ENCODE measurements around the gene RAPGEF4.

RAPGEF4 gene

GRCh38 chr2:172833898-172834297 lies 98.3 kb downstream of the RAPGEF4 start:
- DNase-seq: no peak

- no peak for DNase-seq
These were observed 99.2 kb downstream of the RAPGEF4 start for GRCh38 chr2:172834881-172835280.

- DNase-seq: peak in 1 of 2 donors; percentile 1
These were observed 100.7 kb downstream of the RAPGEF4 start for GRCh38 chr2:172836347-172836821.

DNA sequence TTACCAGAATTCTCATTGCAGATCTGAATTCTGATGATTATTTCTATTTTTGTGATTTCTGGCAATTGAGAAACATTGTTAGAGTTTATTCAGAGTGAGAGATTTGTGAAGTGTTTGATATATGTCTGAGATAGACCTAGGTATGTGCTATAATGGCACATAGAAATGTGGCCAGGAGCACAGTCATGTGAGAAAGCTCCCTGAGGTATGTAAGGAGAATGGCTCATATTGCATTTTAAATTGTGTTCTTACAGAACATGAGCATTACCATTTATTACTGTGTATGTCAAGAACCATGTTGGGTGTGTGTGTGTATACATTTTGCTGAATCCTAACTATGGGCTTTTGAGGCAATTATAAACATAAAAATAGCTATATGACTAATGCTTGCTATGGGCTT lies 101.2 kb downstream of the RAPGEF4 start:
- no peak for DNase-seq

DNA sequence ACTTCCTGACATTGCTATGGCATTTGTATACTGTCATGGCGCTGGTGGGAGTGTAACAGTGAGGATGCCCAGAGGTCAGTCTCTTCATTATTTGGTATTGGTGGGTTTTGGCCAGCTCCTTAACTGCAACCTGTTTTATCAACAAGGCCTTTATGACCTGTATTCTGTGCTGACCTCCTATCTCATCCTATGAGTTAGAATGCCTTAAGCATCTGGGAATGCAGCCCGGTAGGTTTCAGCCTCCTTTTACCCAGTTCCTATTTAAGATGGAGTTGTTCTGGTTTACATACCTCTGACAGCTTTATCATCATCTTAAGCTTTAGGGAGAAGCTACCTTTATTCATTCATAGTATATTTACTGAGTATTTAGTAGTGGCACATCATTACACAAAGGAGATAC lies 103.8 kb downstream of the RAPGEF4 start:
- no peak for DNase-seq

GRCh38 chr2:172842511-172843265 lies 107.0 kb downstream of the RAPGEF4 start:
- no peak for DNase-seq

GRCh38 chr2:172843266-172843582 lies 107.6 kb downstream of the RAPGEF4 start:
- no peak for DNase-seq

DNA sequence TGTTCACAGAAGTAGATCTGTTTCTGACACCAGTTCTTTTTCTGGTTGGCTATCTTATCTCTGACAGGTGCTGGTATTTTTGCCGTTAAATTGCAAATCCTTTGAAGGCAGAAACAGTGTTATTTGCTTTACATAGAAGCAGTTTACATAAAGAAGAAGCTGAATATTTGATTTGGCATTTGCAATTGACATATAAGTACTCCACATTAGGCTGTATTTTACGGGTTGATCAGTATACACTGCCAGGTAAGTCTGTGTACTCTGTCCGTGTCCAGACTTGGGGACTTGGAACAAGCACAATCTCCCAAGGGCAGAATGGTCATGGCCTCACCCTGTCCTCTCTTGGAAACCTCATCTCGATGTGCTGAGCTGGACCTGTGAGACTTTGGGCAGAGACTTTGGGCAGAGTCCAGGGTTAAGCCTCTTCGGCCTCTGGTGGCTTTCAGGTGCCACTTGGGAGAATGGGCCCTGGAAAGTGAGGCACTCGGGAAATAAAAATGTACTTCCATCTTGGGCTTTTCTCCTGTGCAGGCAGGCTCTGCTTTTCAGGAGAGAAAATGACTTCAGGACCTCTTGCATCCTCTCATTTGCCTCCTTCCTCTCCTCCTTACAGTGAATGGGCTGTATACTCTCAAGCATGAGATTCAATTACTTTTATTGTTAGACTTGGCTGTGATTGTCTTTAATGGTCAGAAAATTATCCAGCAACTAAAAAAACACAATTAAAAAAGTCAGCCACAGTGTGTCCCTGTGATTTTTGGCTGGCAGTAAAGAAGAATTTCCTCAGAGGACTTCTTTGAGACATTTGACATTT lies 108.5 kb downstream of the RAPGEF4 start:
- no peak for DNase-seq

- no peak for DNase-seq
These were observed 109.5 kb downstream of the RAPGEF4 start for GRCh38 chr2:172845028-172845630.

- no peak for DNase-seq
These were observed 110.9 kb downstream of the RAPGEF4 start for GRCh38 chr2:172846551-172846950.

- DNase-seq: no peak
These were observed 111.5 kb downstream of the RAPGEF4 start for GRCh38 chr2:172847188-172847587.

DNA sequence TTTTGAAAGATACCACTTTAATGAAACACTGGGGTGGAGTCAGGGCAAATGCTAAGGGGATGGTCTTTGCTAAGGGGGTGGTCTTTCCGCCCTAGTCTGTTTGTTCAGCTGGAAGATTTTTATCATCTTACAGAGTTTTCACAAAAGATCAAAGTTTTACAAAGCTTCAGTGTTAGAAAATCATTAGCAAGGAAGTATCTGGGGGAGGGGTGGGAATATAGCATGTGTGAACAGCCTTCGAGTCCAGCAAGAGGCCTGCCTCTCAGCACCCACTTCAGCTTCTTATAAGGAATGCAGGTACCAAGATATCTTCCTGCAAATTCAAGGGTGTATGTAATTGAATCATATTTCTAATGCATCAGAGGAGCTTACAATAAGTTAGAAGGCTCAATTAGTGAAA lies 112.9 kb downstream of the RAPGEF4 start:
- no peak for DNase-seq

DNA sequence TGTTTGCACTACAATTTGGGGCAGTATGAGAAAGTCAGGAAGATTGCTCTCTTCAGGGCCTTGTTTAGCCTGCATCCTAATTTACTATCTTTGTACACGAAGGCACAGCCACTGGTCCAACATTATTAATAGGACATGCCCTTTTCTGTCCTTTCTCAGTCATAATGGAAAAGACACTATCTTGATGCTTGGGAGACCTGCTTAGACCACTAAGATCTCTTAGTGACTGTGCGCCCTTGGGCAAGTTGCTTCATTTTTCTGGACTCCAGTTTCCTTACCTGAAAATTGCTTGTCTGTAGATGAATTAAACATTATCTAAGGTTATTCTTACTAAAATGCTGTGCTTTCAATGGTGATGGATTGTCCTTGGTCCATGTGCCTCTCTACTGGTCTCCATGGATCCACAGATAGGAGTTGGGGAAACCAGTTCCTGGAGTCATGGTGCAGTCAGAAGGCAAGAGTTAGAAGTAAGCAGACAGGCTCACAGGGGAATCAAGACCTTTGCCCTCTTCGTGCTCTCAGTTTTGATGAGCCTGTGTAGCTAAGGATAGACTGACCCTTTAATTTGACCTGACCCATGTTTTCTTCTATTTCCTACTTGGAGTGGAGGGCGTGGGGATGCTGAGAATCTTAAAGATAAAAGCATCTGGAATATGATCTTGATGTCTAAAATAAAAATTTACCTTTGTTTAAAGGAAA lies 114.0 kb downstream of the RAPGEF4 start:
- DNase-seq: no peak

DNA sequence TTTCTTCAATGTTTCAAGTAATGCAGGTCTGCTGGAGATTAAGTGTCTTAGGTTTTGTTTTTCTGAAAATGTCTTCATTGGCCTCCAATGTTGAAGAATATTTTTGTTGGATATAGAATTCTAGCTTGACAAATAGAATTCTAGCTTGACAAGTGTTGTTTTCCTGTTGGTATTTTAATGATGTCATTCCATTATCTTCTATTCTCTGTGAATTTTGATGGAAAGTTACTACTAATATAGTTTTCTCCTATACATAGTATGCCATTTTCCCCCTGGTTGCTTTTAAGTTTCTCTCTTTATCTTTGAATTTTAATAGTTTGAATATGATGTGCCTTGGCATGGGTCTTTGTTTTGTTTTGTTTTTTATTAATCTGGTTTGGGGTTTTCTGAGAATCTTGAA lies 119.9 kb downstream of the RAPGEF4 start:
- DNase-seq: no peak

DNA sequence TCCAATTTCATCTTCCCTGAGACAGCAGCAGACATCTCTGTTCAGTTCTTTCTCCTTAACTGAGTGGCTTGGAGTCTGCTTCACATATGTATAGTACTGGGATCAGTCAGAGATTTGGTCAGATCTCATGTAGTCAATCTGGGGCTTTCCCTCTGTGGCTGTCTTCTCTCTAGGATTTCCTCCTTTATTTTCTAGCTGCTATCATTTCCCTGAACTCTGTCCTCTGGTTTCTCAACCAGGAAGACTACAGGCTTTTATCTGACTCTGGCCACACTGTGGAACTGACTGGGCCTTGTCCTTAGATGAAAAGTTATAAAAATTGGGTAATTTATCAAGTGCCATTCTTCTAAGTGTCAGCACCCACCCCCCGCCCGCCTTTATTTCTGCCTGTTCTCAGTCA lies 121.0 kb downstream of the RAPGEF4 start:
- no peak for DNase-seq

- DNase-seq: no peak
These were observed 122.8 kb downstream of the RAPGEF4 start for GRCh38 chr2:172858473-172858745.

- DNase-seq: no peak
These were observed 124.1 kb downstream of the RAPGEF4 start for GRCh38 chr2:172859581-172860335.

DNA sequence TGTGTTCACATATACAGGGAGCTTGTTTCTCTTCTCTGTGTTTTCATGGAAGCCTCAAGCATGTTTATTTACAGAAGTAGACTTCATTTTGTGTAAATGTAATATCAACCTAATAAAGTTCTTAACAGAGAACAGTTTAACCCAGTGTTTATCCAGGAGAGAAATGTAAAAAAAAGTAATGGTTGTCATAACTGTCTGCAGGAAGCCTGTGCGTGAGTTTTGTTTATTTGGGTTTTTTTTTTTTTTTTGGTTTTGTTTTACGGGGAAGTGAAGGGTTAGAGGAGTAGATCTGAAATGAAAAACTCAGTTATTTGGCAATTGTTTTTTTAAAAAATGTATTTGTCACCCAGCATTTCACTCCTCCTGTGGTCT lies 124.7 kb downstream of the RAPGEF4 start:
- no peak for DNase-seq

- no peak for DNase-seq
These were observed 125.5 kb downstream of the RAPGEF4 start for GRCh38 chr2:172861098-172861497.

GRCh38 chr2:172861656-172862476 lies 126.2 kb downstream of the RAPGEF4 start:
- DNase-seq: no peak

- DNase-seq: no peak
These were observed 127.7 kb downstream of the RAPGEF4 start for GRCh38 chr2:172863341-172863740.

- DNase-seq: peak; percentile 10 to 20
These were observed 128.5 kb downstream of the RAPGEF4 start for GRCh38 chr2:172864182-172864581.

Data from CD4-positive, alpha-beta T cell treated with Interleukin-4 for 1 hour (primary cell).